Measurements from ENCODE around the gene ZNF311.

ZNF311 gene

DNA sequence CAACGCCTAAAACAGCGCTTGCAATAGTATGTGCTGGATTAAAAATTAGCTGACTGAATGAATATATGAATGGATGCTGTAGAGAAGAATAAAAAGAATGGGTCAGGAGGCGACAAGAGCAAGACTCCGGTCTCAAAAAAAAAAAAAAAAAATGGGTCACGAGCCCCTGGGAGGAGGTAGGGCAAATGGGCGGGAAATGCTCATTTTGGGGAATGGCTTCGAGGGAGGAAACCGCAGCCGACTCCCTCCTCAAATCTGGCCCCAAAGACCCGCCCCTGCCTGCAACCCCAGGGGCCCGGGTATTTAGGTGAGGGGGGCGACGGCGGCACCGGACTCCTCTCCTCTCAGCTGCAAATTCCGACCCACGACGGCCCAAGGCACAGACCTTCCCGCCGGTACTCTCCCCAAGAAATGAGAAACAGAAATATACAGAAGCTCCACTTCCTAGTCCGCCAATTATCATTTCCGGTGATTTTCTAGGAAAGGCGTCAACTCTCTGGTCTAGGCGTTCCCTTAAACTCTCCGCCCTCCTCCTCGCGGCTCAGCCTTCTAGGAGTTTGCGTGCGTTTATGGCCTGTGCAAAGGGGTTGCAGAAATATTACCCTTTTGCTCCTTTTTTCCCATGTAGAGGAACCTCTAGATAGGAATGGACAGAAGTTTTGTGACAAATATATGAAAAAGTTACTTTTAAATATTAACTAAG lies at the start of gene ZNF311:
Gene ZNF311 (minus strand): TSS at position 133 of the 703 bp plus-strand sequence. CDS start 1,361 bp downstream, outside the sequence.
- DNase-seq (ENCODE audit: low spot score): peak; percentile 69

DNA sequence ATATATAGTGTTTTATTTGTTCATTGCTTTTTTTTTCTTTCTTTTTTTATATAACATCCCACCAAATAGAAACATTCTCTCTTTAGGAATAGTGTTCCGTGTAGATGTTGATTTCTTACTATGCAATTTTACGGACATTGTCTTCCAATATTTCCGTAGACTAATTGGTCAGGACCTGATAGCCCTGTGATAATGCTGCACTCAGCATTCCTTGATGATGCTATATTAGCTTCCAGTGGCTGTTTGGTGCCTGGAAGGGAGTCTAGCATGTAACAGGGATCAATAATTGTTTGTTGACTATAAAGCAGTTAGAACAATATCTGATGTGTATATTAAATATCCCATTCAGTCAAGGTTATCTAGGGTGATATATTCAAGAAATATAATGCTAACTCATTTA lies 46.6 kb upstream of the ZNF311 start:
- DNase-seq (ENCODE audit: low spot score): no peak

DNA sequence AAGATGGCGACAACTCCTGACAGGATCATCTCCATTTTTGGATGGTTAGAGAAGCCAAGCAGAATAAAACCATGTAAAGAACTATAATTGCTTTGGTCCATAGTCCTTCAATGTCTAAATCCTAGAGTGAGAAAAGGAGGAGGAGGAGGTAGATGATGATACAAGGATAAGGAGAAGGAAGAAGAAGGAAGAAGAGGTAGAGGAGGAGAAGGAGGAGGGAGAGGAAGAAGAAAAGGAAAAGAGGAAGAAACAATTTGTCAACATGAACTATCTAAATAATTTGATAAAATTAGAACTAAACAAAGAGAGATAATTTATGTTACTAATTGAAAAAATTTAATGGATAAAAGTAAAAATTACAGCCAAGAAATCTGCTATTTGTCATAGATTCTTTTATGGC lies 40.0 kb upstream of the ZNF311 start, which contains the start of gene OR2W1:
Gene OR2W1 (minus strand): TSS at position 101 of the 400 bp plus-strand sequence. CDS start 0 bp downstream, at position 101.
- no peak for DNase-seq (ENCODE audit: low spot score)

DNA sequence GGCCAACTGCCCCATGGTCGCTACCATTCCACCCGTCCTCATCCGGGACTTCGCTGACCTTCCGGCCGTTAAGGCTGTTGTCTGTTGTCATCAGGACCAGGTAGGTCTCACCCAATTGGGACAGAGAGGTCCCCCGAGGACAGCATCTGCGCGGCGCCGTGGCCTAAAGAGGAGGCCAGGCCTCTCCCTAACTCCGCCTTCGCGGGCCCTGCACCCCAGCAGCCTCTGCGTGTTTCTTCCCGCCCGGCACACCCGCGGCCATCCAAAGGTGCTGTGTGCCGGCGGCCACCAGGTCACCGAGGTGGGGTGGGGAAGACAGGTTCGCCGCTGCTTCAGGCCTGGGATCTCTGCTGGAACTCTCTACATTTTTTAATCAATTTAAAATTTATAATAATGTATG lies 30.8 kb upstream of the ZNF311 start:
- DNase-seq (ENCODE audit: low spot score): no peak

DNA sequence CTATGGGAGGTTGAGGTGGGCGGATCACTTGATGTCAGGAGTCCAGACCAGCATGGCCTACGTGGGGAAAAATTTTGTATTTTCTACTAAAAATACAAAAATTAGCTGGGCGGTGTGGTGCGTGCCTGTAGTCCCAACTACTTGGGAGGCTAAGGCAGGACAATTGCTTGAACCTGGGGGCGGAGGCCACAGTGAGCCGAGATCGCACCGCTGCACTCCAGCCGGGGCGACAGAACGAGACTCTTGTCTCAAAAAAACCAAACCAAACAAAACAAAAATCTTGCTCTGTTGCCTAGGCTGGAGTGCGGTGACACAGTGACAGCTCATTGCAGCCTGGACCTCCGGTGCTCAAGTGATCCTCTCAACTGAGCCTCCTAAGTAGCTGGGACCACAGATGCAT lies 23.7 kb upstream of the ZNF311 start:
- DNase-seq (ENCODE audit: low spot score): no peak

DNA sequence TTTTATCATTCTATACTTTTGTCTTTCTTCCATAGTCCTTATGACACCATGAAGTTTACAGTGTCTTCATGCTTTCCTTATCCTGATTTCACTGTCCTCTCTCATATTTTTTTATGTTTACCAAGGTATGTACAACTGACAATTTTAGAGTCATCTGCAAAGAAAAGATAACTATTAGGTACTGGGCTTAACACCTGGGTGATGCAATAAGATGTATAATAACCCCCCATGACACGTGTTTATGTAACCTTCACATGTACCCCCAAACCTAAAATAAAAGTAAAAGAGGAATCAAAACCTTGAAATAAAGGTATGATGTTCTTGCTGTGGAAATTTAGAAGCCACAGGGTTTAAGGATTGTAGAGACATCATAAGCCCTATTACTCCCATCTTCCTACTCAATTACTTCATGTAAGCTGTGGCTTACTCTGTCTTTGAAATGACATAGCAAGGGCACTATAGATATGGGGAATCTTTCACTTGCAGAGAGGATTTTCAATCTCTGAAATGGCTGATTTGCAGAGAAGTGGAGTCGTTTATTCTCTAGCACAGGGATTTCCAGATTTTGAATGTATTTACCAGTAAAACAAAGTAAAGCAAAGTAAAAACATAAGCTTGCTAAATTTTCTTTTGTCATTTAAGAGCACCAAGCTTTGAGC lies 20.9 kb upstream of the ZNF311 start:
- DNase-seq (ENCODE audit: low spot score): no peak

DNA sequence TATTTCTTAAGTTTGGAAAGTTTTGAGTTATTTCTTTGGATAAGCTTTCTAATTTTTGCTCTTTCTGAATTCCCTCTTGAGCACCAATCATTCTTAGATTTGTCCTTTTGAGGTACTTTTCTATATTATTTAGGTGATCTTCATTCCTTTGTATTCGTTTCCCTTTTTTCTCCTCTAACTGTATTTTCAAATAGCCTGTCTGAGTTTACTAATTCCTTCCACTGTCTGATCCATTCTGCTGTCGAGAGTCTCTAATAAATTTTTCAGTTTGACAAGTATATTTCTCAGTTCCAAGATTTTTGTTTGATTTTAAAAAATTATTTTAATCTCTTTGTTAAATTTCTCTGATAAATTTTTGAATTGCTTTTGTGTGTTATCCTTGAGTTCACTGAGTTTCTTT lies 16.3 kb upstream of the ZNF311 start:
- no peak for DNase-seq (ENCODE audit: low spot score)

DNA sequence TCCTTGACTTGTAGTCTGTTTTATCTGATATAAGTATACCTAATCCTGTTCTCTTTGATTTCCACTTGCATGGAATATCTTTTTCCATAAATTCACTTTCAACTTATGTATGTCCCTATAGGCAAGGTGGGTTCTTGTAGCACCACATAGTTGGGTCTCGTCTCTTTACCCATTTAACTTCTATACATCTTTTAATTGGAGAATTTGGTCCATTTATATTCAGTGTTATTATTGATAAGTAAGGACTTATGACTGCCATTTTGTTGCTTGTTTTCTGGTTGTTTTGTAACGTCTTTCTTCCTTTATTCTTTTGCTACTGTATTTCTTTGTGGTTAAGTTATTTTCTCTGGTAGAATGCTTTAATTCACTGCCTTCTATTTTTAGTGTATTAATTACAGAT lies 14.5 kb upstream of the ZNF311 start:
- no peak for DNase-seq (ENCODE audit: low spot score)

DNA sequence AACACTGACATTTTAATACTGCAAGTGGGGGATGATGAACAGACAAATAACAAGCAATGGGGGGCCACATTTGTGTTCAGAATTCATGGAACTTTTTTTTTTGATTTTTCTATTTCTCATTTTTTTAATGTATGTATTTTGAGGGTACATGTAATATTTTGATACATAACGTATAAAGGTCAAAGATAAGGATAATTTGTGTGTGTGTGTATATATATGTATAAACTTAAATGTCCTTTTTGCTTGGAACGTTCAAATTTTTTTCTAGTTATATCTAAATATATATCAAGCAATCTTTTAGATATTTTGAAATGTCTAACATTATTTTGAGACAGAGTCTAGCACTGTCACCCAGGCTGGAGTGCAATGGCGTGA lies 12.3 kb upstream of the ZNF311 start:
- DNase-seq (ENCODE audit: low spot score): no peak

DNA sequence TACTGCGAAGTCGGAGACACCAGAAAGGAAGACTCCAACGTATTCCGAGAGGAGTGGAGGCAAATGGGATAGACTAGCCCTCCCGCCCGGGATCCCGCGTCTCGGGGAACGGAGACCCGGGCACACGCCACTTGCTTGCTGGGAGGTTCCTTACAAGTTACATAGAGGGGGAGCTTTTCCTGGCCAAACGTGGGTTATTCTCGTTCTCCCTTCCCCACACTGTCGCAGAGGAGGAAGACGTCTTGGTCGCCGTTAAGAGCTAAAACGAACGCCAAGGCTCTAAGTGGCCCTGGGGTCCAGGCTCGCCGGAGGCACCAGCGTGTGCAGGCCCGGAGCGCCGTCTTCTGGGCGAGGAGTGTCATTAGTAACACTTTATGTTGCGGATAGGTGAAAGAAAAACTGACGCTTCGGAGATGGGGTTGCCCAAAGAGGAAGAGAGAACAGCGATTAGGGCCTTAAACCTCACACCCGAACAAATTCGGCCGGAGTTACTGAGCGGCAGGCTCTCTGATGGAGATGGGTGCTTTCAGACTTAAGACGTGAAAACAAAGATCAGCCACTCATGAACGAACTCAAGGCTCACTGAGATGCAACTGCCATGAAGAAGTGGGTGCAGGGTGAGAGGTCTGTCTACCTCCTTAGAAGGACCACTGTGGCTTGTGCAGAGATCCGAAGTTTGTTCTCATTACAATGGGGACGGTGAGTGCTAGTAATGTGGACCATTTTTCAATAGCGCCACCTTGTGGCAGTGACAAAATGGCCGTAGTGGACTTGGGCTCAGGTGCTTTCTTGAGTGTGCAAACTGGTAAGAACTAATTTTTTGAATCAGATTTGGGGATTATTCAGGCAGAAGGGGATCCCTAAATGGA lies 11.7 kb upstream of the ZNF311 start:
- DNase-seq (ENCODE audit: low spot score): peak; percentile 73

DNA sequence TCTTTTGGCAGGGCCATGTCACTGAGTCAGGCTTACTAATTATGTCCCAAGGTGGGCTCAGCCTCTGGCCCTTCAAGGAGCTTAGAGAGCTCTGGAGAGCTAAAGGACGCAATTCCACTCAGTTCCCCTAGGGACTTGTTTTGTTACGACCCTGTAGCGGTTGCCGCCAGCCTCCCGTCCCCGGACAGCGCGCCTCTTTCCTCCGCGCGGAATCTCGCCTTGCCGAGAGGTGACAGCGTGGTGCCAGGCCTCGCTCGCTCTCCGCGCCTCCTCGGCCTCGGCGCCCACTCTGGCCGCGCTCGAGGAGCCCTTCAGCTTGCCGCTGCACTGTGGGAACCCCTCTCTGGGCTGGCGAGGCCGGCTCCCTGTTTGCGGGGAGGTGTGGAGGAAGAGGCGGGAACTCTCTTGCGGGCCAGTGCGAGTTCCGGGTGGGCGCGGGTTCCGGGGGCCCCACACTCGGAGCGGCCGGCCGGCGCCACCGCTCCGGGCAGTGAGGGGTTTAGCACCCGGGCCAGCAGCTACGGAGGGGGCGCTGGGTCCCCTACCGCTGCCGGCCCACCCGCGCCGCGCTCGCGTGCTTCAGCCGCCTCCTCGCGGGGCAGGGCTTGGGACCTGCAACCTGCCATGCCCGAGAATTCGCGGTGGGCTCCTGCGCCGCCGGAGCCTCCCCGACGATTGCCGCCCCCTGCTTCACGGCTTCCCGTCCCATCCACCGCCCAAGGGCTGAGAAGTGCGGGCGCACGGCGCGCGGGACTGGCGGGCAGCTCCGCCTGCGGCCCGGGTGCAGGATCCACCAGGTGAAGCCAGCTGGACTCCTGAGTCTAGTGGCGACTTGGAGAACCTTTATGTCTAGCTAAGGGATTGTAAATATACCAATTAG lies 9.9 kb upstream of the ZNF311 start:
- no peak for DNase-seq (ENCODE audit: low spot score)

DNA sequence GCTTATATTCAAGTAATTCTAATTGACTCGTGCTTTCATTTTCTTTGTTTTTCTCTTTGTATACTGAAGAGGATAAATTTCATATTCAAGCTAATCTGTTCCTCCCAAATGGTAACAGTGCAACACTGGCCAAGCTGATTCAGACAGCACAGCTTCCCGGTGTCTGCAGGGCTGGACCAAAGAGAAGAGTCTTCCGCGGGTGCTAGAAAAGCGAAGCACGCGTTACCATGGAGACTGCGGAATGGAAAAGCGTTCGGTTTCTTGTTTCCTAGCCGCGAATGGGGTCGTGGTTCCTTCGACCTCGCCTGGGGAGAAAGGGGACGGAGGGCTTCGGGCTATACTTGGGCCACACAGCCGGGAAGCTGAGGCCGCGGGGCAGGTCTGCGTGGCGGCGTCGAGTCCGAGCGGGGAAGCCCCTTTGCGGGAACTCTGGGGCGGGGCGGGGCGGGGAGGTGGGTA lies 6.2 kb upstream of the ZNF311 start:
- DNase-seq (ENCODE audit: low spot score): peak; percentile 73

DNA sequence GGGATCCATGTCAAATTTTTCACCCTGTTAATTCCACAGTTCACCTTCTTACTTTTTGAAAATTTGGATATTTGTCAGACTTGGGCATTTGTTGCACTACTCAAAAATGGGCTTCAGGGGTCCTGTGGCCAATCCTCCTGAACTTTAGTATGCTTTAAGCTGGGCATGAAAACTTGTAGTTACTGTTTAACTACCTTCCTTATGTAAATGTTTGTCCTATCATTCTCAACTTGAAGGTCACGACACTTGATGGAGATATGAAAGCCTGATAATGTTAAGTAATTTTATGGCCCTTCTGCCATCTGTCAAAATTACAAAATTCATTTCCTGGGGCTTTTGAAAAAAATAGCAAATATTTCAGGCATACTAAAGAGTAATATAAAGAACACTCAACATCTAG lies 4.2 kb upstream of the ZNF311 start:
- no peak for DNase-seq (ENCODE audit: low spot score)

DNA sequence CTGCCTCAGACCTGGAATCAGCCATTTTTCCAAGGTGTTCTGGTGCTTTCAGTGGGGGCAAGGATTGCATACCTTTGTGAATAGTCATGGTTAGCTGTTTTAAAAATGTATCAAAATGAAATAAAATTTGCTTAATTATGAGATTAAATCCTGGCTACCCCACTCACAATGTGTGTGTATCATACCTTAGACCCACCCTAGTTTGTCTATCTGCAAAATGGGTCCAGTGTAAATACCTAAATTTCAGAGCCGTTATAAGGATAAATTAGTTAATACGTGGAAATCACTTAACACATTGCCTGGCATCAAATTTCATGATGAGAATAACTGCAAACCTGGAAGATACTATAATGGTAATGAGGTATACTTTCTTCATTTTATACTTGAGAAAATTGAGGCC lies 3.0 kb upstream of the ZNF311 start:
- DNase-seq (ENCODE audit: low spot score): no peak

DNA sequence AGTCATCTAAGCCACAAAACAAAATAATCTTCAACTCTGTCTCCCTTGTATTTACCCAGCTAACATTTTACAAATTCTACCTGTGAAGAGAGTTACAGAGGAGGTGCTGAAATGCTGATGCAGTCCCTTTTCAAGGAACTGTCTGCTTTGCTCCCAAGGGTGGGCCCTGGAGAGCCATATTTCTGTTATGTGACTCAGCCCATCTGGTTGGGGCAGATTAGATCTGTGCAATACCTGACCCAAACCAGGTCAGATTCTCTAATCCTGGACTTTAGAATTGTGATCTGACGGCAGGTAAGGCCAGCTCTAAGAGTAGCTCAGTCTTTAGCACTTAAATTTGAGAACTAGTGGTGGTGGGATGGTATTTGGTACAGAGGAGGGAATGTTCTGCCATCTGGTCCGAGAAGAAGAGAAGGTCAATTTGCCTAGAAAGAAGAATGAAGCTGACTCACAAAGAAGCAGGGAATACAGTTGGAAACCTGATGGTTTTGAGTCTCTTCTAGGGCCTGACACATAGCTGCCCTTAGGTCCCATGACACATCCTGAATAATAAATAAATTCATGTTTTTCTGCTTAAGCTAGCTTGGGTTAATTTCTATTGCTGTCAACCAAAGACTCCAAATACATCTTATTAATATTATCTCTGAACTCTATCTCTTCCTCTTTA lies 8.1 kb downstream of the ZNF311 start:
- DNase-seq (ENCODE audit: low spot score): no peak

DNA sequence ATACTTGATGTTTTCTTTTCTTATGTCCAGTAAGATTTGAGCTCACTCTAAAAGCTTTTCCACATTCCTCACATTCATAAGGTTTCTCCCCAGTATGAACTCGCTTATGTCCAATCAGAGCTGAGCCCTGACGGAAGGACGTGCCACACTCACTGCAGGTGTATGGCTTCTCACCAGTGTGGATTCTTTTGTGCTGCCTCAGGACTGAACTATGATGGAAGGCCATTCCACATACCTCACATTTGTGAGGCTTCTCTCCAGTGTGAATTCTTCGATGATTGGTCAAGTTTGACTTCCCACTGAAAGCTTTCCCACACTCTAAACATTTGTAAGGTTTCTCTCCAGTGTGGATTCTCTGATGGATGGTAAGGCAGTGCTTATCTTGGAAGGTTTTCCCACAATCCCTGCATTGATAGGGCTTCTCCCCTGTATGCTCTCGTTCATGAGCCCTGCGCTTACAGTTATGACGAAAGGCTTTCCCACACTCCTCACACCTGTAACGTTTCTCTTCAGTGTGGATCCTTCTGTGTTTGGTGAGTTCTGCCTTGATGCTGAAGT lies 9.9 kb downstream of the ZNF311 start:
- no peak for DNase-seq (ENCODE audit: low spot score)

DNA sequence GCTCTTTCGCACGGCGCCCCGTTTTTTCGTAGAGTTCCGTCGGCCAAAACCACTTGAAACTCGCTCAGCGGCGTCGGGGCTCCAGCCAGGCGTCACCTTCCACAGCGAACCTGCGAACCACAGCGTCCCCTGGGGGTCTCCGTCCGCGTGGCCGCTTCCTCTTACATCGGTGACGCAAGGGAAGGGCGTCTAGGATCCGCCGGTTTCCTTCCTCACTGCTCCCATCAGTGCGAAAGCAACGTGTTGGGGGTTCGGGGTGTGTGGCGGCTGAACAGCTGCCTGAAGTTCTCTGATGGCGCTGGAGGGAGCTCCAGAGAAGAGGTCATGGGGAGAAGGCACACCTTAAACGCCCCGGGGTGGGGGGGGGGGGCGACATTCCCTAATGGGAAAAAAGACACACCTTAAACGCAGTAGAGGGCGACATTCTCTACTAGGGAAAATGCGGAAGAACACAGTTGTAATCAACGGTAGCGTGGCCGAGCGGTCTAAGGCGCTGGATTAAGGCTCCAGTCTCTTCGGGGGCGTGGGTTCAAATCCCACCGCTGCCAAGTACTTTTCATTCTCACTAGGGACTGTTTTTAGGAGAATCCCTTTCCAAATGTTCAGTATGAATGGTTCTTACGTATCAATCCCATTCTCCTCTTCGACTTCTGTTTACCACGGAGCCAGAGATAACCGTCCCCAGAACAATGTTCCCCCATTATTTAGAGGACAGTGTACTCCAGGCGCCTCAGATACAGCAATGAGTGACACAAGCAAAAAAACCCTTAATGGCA lies 16.4 kb downstream of the ZNF311 start:
- peak; percentile 52 for DNase-seq (ENCODE audit: low spot score)

DNA sequence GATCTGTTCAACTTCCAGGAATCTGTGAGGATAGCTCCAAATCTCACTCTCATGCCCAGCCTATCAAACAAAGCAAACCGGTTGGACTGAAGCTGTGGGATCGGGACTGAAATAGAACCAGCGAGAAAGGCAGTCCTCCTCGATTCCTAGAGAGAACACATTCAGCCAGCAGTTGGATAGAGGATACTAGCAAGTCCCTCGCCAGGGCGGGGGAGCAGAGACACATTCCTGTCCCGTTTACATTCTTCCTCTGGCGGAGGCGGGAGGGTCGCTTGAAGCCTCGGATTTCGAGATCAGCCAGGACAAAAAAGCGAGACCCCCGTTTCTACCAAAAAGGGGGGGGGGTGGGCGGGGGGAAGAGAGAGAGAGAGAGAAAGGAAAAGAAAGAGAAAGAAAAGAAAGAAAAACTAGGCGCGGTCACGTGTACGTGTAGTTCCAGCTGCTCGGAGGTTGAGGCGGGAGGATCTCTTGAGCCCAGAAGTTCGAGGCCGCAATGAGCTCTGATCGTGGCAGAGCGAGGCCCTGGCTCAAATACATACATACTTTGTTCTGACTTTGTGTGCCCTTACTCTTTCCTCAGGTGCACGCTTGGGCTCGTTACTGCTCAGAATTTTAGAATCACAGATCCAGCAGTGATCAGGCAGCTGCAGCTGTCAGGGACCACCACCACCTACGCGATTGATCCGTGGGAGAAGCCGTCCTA lies 19.5 kb downstream of the ZNF311 start:
- peak; percentile 91 for DNase-seq (ENCODE audit: low spot score)

DNA sequence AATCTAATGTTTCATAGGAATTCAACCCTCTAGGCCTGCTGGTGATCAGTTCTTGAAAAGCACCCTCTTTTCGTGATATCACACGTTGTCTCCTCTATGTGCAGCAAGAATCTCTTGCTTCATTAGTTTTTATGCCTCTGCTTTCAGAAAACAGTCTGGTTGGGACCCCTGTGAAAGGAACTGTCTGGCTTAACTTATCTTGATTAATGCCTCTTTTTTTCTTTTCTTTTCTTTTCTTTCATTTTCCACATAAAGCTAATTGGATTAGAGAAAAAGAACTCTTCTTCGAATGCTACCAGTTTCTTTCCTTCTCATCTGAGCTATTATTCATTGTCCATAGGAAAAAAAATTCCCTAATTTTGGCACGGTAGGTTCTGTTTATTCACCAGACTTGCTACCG lies 21.3 kb downstream of the ZNF311 start:
- DNase-seq (ENCODE audit: low spot score): no peak
